HG03108 (cell line): ENCODE results near the gene SYTL3.
A peak's percentile ranks its signal among the peaks of the same experiment; 100 is the strongest.
"Not testable (repeated sequence)": the region's sequence is repeated elsewhere in the genome, so short reads cannot be mapped to it uniquely, and the experiment has no call there.

ENCODE experiments used
- ATAC-seq: cut with Tn5 transposase; IDR thresholded peaks from one replicate; pipeline ENCODE4 v1.9.1; 2021; ENCODE audit warnings: moderate library complexity; ENCODE audit not compliant: unreplicated experiment

SYTL3 gene

GRCh38 chr6:158638324-158638854, 11.5 kb upstream of the SYTL3 start:
- no peak for ATAC-seq

- ATAC-seq = no peak
Measured at GRCh38 chr6:158639056-158639455, 10.8 kb upstream of the SYTL3 start.

- ATAC-seq = no peak
Measured at GRCh38 chr6:158640519-158640918, 9.3 kb upstream of the SYTL3 start.

GRCh38 chr6:158642097-158642601, 7.7 kb upstream of the SYTL3 start:
- no peak for ATAC-seq

GRCh38 chr6:158643836-158644230, 6.0 kb upstream of the SYTL3 start:
- ATAC-seq = no peak

GRCh38 chr6:158644231-158645063, 5.4 kb upstream of the SYTL3 start, which contains the start of gene DYNLT1:
Gene DYNLT1 (minus strand): TSS chr6:158644743. CDS start chr6:158644708, 35 bp downstream.
- peak; percentile 56 for ATAC-seq

GRCh38 chr6:158645064-158646022, 4.5 kb upstream of the SYTL3 start:
- ATAC-seq = no peak

- ATAC-seq = no peak
Measured at GRCh38 chr6:158646023-158646910, 3.6 kb upstream of the SYTL3 start.

GRCh38 chr6:158647501-158647900, 2.4 kb upstream of the SYTL3 start:
- no peak for ATAC-seq

- peak; percentile 22 for ATAC-seq
Measured at GRCh38 chr6:158648682-158649131, 1.1 kb upstream of the SYTL3 start.

GRCh38 chr6:158651981-158652737, 2.3 kb downstream of the SYTL3 start:
- ATAC-seq = not testable (repeated sequence)

GRCh38 chr6:158653577-158654354, 3.9 kb downstream of the SYTL3 start:
- peak; percentile 58 for ATAC-seq

- ATAC-seq = no peak
Measured at GRCh38 chr6:158654498-158654897, 4.6 kb downstream of the SYTL3 start.

GRCh38 chr6:158654960-158655489, 5.2 kb downstream of the SYTL3 start:
- no peak for ATAC-seq

- ATAC-seq = no peak
Measured at GRCh38 chr6:158655569-158656450, 6.0 kb downstream of the SYTL3 start.

- ATAC-seq = not testable (repeated sequence)
Measured at GRCh38 chr6:158656986-158657385, 7.1 kb downstream of the SYTL3 start.

GRCh38 chr6:158660333-158660754, 10.5 kb downstream of the SYTL3 start:
- no peak for ATAC-seq
